Mesenchymal stem cell (in vitro differentiated cells and primary cell): ENCODE measurements around the gene RNF225.
A peak's percentile ranks its signal among the peaks of the same experiment; 100 is the strongest.

Experiments
- DNase-seq: peaks from one replicate; pipeline ENCODE4 v3.0.0-alpha.2; 2013
- H2AFZ ChIP-seq: one replicate; pipeline ENCODE4 v1.6.1; 2013; ENCODE audit warnings: low read depth, mild to moderate bottlenecking, control low read depth, inconsistent platforms, low read length, moderate library complexity
- H2AK5ac ChIP-seq: 2 replicates; pipeline ENCODE4 v1.6.1; 2013; ENCODE audit warnings: low read length, moderate library complexity, mild to moderate bottlenecking, inconsistent platforms; ENCODE audit not compliant: severe bottlenecking
- H2BK120ac ChIP-seq: one replicate; pipeline ENCODE4 v1.6.1; 2013; ENCODE audit warnings: low read depth, mild to moderate bottlenecking, inconsistent platforms, low read length, moderate library complexity
- H2BK12ac ChIP-seq, 2 experiments: one replicate each; pipeline ENCODE4 v1.6.1; 2013; ENCODE audit warnings: inconsistent platforms in 2 of 2, low read length in 2 of 2, mild to moderate bottlenecking in 2 of 2, moderate library complexity in 2 of 2, control low read depth in 1 of 2
- H2BK15ac ChIP-seq: one replicate; pipeline ENCODE4 v1.6.1; 2013; ENCODE audit warnings: mild to moderate bottlenecking, low read depth, inconsistent platforms; ENCODE audit not compliant: poor library complexity, severe bottlenecking
- H2BK5ac ChIP-seq: 2 replicates; pipeline ENCODE4 v1.6.1; 2013; ENCODE audit warnings: low read depth, mild to moderate bottlenecking, low read length, control low read depth, inconsistent platforms; ENCODE audit not compliant: poor library complexity, severe bottlenecking
- H3K14ac ChIP-seq, 2 experiments: one replicate each; pipeline ENCODE4 v1.6.1; 2013; ENCODE audit warnings: inconsistent platforms in 2 of 2, low read length in 2 of 2, control low read depth in 1 of 2, mild to moderate bottlenecking in 1 of 2, moderate library complexity in 1 of 2
- H3K18ac ChIP-seq, 2 experiments: one replicate each; pipeline ENCODE4 v1.6.1; 2013; ENCODE audit warnings: inconsistent platforms in 2 of 2, low read length in 2 of 2, control low read depth in 1 of 2, low read depth in 1 of 2, mild to moderate bottlenecking in 1 of 2
- H3K23ac ChIP-seq, 2 experiments: one replicate each; pipeline ENCODE4 v1.6.1; 2013; ENCODE audit warnings: inconsistent platforms in 2 of 2, low read length in 2 of 2, mild to moderate bottlenecking in 2 of 2, moderate library complexity in 2 of 2, control low read depth in 1 of 2
- H3K27ac ChIP-seq: 2 replicates; pipeline ENCODE4 v1.5.1; 2013; ENCODE audit warnings: mild to moderate bottlenecking, moderate library complexity, low read length, control low read depth, inconsistent platforms; ENCODE audit not compliant: poor library complexity, severe bottlenecking
- H3K27me3 ChIP-seq, 2 experiments: 2 replicates each; pipeline versions ENCODE4 v1.6.1 to v1.7.0; 2013; ENCODE audit warnings: low read length in 2 of 2, mild to moderate bottlenecking in 2 of 2, moderate library complexity in 2 of 2, control low read depth in 1 of 2, inconsistent platforms in 1 of 2; ENCODE audit not compliant: control insufficient read depth in 1 of 2, insufficient read depth in 1 of 2
- H3K36me3 ChIP-seq, 2 experiments: 2 replicates each; pipeline versions ENCODE4 v1.6.1 to v1.7.0; 2013; ENCODE audit warnings: low read length in 2 of 2, control low read depth in 1 of 2, inconsistent platforms in 1 of 2, low read depth in 1 of 2, mild to moderate bottlenecking in 1 of 2; ENCODE audit not compliant: insufficient read depth in 2 of 2, control insufficient read depth in 1 of 2
- H3K4ac ChIP-seq, 2 experiments: one replicate each; pipeline ENCODE4 v1.6.1; 2013; ENCODE audit warnings: inconsistent platforms in 2 of 2, low read length in 2 of 2, mild to moderate bottlenecking in 2 of 2, moderate library complexity in 2 of 2, control low read depth in 1 of 2, low read depth in 1 of 2
- H3K4me1 ChIP-seq: 2 replicates; pipeline ENCODE4 v1.6.1; 2013; ENCODE audit warnings: low read depth, low read length, control low read depth; ENCODE audit not compliant: control insufficient read depth, insufficient read depth
- H3K4me2 ChIP-seq: 2 replicates; pipeline ENCODE4 v1.6.1; 2013; ENCODE audit warnings: low read length, mild to moderate bottlenecking, inconsistent platforms; ENCODE audit not compliant: poor library complexity, severe bottlenecking
- H3K4me3 ChIP-seq, 2 experiments: 2 replicates each; pipeline versions ENCODE4 v1.5.1 to v1.7.0; 2013; ENCODE audit warnings: low read length in 2 of 2, mild to moderate bottlenecking in 2 of 2, control low read depth in 1 of 2, low read depth in 1 of 2; ENCODE audit not compliant: insufficient read depth in 1 of 2
- H3K79me1 ChIP-seq: replicated peaks from 2 replicates; pipeline ENCODE4 v1.6.1; 2013; ENCODE audit warnings: mild to moderate bottlenecking, control low read depth, low read length, inconsistent platforms; ENCODE audit not compliant: poor library complexity, severe bottlenecking
- H3K9ac ChIP-seq: 2 replicates; pipeline ENCODE4 v1.7.0; 2013; ENCODE audit warnings: mild to moderate bottlenecking, low read length, moderate library complexity
- H3K9me3 ChIP-seq: 2 replicates; pipeline ENCODE4 v1.7.0; 2013; ENCODE audit warnings: mild to moderate bottlenecking, low read length; ENCODE audit not compliant: control insufficient read depth
- H4K8ac ChIP-seq: one replicate; pipeline ENCODE4 v1.6.1; 2013; ENCODE audit warnings: inconsistent platforms, mild to moderate bottlenecking, low read length, moderate library complexity
- H4K91ac ChIP-seq: one replicate; pipeline ENCODE4 v1.6.1; 2013; ENCODE audit warnings: mild to moderate bottlenecking, low read length, inconsistent platforms
- WGBS: methylation state at CpG from one replicate; pipeline ENCODE4 v1.1.7; 2013; ENCODE audit warnings: mixed read lengths; 5-methylcytosine and 5-hydroxymethylcytosine counted together

Gene RNF225

DNA sequence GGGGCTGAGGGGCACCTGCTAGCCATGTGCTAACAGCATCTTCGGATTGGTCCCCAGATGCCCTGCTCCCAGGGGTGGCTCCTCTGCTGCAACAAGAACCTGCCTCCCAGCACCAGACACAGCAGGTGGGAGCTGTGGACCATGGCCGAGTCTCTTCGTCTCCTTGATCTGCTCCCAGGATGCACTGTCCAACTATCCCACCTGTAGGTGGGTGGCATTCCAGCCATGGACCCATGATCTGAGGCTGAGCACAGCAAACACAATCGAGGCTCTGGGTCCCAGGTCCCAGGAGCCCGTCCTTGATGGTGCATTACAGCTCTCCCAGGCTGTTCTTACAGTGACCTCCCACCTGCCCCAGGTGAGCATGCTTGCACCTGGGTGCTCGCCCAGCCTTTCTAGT lies 16.2 kb upstream of the RNF225 start:
- H3K4ac ChIP-seq, result no peak overlapping the region
- no peak overlapping the region for H3K4me2 ChIP-seq
- H2BK15ac ChIP-seq, result no peak overlapping the region
- WGBS, result 93% methylated on average over 6 of the region's 6 CpGs
- no peak overlapping the region for H4K91ac ChIP-seq
- no peak overlapping the region for H3K14ac ChIP-seq
- H3K18ac ChIP-seq, result no peak overlapping the region
- H3K79me1 ChIP-seq, result peaks cover 36% of the 10 kb centered on the region
- H3K27ac ChIP-seq, result no peak overlapping the region
- no peaks in the 10 kb centered on the region for H3K9me3 ChIP-seq
- no peaks in the 10 kb centered on the region for H3K27me3 ChIP-seq
- no peak overlapping the region for H2BK120ac ChIP-seq
- peak overlapping the region in 1 of 2 experiments; percentile 86 for H3K4me3 ChIP-seq
- H3K9ac ChIP-seq, result no peak overlapping the region
- no peak overlapping the region for H2BK12ac ChIP-seq
- H2AK5ac ChIP-seq, result no peak overlapping the region
- peak overlapping the region; percentile 79 for H4K8ac ChIP-seq
- peaks cover 26% of the 10 kb centered on the region for H3K4me1 ChIP-seq
- DNase-seq, result no peak
- no peak overlapping the region for H3K23ac ChIP-seq
- no peak overlapping the region for H2BK5ac ChIP-seq
- no peak overlapping the region for H2AFZ ChIP-seq
- H3K36me3 ChIP-seq, result peaks cover 0 to 10% of the 10 kb centered on the region in 2 experiments

- H3K14ac ChIP-seq, result no peak overlapping the region
- no peak for DNase-seq
- peak overlapping the region; percentile 82 for H4K8ac ChIP-seq
- peaks cover 37% of the 10 kb centered on the region for H3K79me1 ChIP-seq
- no peak overlapping the region for H2AK5ac ChIP-seq
- WGBS, result 13% methylated on average over 24 of the region's 24 CpGs
- no peak overlapping the region for H2BK120ac ChIP-seq
- H4K91ac ChIP-seq, result peak overlapping the region; percentile 0
- H3K27ac ChIP-seq, result peak overlapping the region; percentile 64
- H3K4me1 ChIP-seq, result peaks cover 33% of the 10 kb centered on the region
- H3K4me3 ChIP-seq, result peak overlapping the region; percentile 77 to 86
- H3K23ac ChIP-seq, result no peak overlapping the region
- peak overlapping the region; percentile 86 for H2AFZ ChIP-seq
- H3K9ac ChIP-seq, result peak overlapping the region; percentile 95
- H3K4me2 ChIP-seq, result peak overlapping the region; percentile 45
- H2BK15ac ChIP-seq, result peak overlapping the region; percentile 38
- H2BK12ac ChIP-seq, result no peak overlapping the region
- peak overlapping the region; percentile 60 to 75 for H3K18ac ChIP-seq
- no peaks in the 10 kb centered on the region for H3K9me3 ChIP-seq
- peaks cover 0 to 10% of the 10 kb centered on the region in 2 experiments for H3K36me3 ChIP-seq
- H2BK5ac ChIP-seq, result no peak overlapping the region
- peak overlapping the region; percentile 0 to 68 for H3K4ac ChIP-seq
- H3K27me3 ChIP-seq, result no peaks in the 10 kb centered on the region
These were observed 15.3 kb upstream of the RNF225 start for GRCh38 chr19:58380037-58380661.

GRCh38 chr19:58380662-58381459 lies 14.6 kb upstream of the RNF225 start, which contains the start of gene ZNF837:
ZNF837 (minus strand) TSS chr19:58381030; CDS start chr19:58369332, 11,698 bp downstream.
- peak within 1 kb of the TSS; percentile 95 for H4K8ac ChIP-seq
- no peak within 1 kb of the TSS for H3K14ac ChIP-seq
- peak within 1 kb of the TSS; percentile 95 for H3K9ac ChIP-seq
- peaks cover 0 to 10% of the 10 kb centered on the region in 2 experiments for H3K36me3 ChIP-seq
- H3K4ac ChIP-seq, result peak within 1 kb of the TSS; percentile 0 to 68
- peak within 1 kb of the TSS; percentile 51 for H2BK5ac ChIP-seq
- H3K4me2 ChIP-seq, result peak within 1 kb of the TSS; percentile 72
- peak within 1 kb of the TSS; percentile 77 to 86 for H3K4me3 ChIP-seq
- H2AFZ ChIP-seq, result peak within 1 kb of the TSS; percentile 86
- no peak within 1 kb of the TSS for H2AK5ac ChIP-seq
- WGBS, result under 1% methylated on average over 67 of the region's 83 CpGs
- peak within 1 kb of the TSS; percentile 64 for H3K27ac ChIP-seq
- H4K91ac ChIP-seq, result peak within 1 kb of the TSS; percentile 92
- H3K23ac ChIP-seq, result no peak within 1 kb of the TSS
- H2BK15ac ChIP-seq, result peak within 1 kb of the TSS; percentile 38
- peak within 1 kb of the TSS; percentile 72 to 88 for H3K18ac ChIP-seq
- H3K9me3 ChIP-seq, result no peaks in the 10 kb centered on the region
- no peak within 1 kb of the TSS for H2BK120ac ChIP-seq
- H3K79me1 ChIP-seq, result peaks cover 44% of the 10 kb centered on the region
- H2BK12ac ChIP-seq, result no peak within 1 kb of the TSS
- peak; percentile 100 for DNase-seq
- H3K4me1 ChIP-seq, result peaks cover 40% of the 10 kb centered on the region
- no peaks in the 10 kb centered on the region for H3K27me3 ChIP-seq
